Embryonic facial prominence (tissue), 1 donor: ENCODE results near the gene USP47.

ENCODE experiments used
- DNase-seq: peaks from one replicate; pipeline ENCODE4 v3.0.0-alpha.2; 2016; ENCODE audit errors: extremely low spot score

Gene USP47

GRCh38 chr11:11942668-11943067 lies 100.9 kb downstream of the USP47 start:
- DNase-seq = no peak

- DNase-seq = no peak
Measured at GRCh38 chr11:11944444-11944843, 102.7 kb downstream of the USP47 start.

- DNase-seq = no peak
Measured at GRCh38 chr11:11946180-11946579, 104.4 kb downstream of the USP47 start.

- DNase-seq = no peak
Measured at GRCh38 chr11:11946878-11947277, 105.1 kb downstream of the USP47 start.

- no peak for DNase-seq
Measured at GRCh38 chr11:11947825-11948224, 106.1 kb downstream of the USP47 start.

- no peak for DNase-seq
Measured at GRCh38 chr11:11948242-11948947, 106.6 kb downstream of the USP47 start.

GRCh38 chr11:11949482-11949881 lies 107.7 kb downstream of the USP47 start:
- no peak for DNase-seq

GRCh38 chr11:11952036-11952435 lies 110.3 kb downstream of the USP47 start:
- no peak for DNase-seq

GRCh38 chr11:11956006-11956405 lies 114.2 kb downstream of the USP47 start:
- DNase-seq = no peak

GRCh38 chr11:11958403-11959231 lies 116.8 kb downstream of the USP47 start:
- DNase-seq = no peak

- no peak for DNase-seq
Measured at GRCh38 chr11:11959601-11960000, 117.8 kb downstream of the USP47 start.

GRCh38 chr11:11960687-11961086 lies 118.9 kb downstream of the USP47 start:
- DNase-seq = no peak

- DNase-seq = no peak
Measured at GRCh38 chr11:11961399-11962028, 119.7 kb downstream of the USP47 start.

- DNase-seq = no peak
Measured at GRCh38 chr11:11963067-11963466, 121.3 kb downstream of the USP47 start.

- no peak for DNase-seq
Measured at GRCh38 chr11:11963842-11964773, 122.3 kb downstream of the USP47 start.

- no peak for DNase-seq
Measured at GRCh38 chr11:11964774-11965150, 123.0 kb downstream of the USP47 start.

GRCh38 chr11:11965192-11965591 lies 123.4 kb downstream of the USP47 start:
- DNase-seq = no peak

GRCh38 chr11:11965656-11966353 lies 124.0 kb downstream of the USP47 start:
- DNase-seq = no peak

- DNase-seq = no peak
Measured at GRCh38 chr11:11966354-11966741, 124.6 kb downstream of the USP47 start.

GRCh38 chr11:11966826-11967668 lies 125.3 kb downstream of the USP47 start:
- no peak for DNase-seq
